ENCODE measurements around the gene PPP4R1.

GRCh38 chr18:9637036-9637767 lies 22.8 kb upstream of the PPP4R1 start:
- TF ChIP-seq CTCF (IDR thresholded peaks at IDR 0.05) (no peak), EP300 (IDR thresholded peaks at IDR 0.05; ENCODE audit: borderline replicate concordance in 1 of 2, low read depth in 1 of 2, low read length in 1 of 2) (no peak), FOXM1 (IDR thresholded peaks at IDR 0.05; ENCODE audit: low read depth) (no peak), FOSL2 (IDR thresholded peaks at IDR 0.05; ENCODE audit: borderline replicate concordance, low read depth) (no peak)
